Smooth muscle cell (in vitro differentiated cells): Measurements from ENCODE around the gene HOXC9. TPM values are rescaled to one million over a fixed set of nuclear protein-coding genes. Genes with fewer than 3 reads are reported as not detected.
A peak's percentile ranks its signal among the peaks of the same experiment; 100 is the strongest.

Experiments
- DNase-seq: peaks from one replicate; lab custom pipeline; 2025; ENCODE audit not compliant: unreplicated experiment; lab: John Stamatoyannopoulos, UW
- H2AFZ ChIP-seq: fragments of 200-600 bp; sonication (generic); 2 replicates; pipeline ENCODE4 v1.6.0; 2016; ENCODE audit warnings: antibody characterized with exemption, low read depth, mild to moderate bottlenecking
- H3F3A ChIP-seq: fragments of 200-600 bp; sonication (generic); 2 replicates; pipeline ENCODE4 v1.6.0; 2017; ENCODE audit warnings: antibody characterized with exemption, low read depth
- H3K27ac ChIP-seq: fragments of 200-600 bp; sonication (generic); 2 replicates; pipeline ENCODE4 v1.5.1; 2016; ENCODE audit warnings: low read depth, mild to moderate bottlenecking
- H3K27me3 ChIP-seq: fragments of 200-600 bp; sonication (generic); 2 replicates; pipeline ENCODE4 v1.6.1; 2016; ENCODE audit warnings: low read depth, mild to moderate bottlenecking
- H3K36me3 ChIP-seq: fragments of 200-600 bp; sonication (generic); 2 replicates; pipeline ENCODE4 v1.5.1; 2016; ENCODE audit warnings: low read depth
- H3K4me1 ChIP-seq: fragments of 200-600 bp; sonication (generic); 2 replicates; pipeline ENCODE4 v1.5.1; 2016; ENCODE audit warnings: low read depth
- H3K4me2 ChIP-seq: fragments of 200-600 bp; sonication (generic); 2 replicates; pipeline ENCODE4 v1.6.0; 2016; ENCODE audit warnings: mild to moderate bottlenecking
- H3K4me3 ChIP-seq: fragments of 200-600 bp; sonication (generic); 2 replicates; pipeline ENCODE4 v1.5.1; 2016; ENCODE audit warnings: mild to moderate bottlenecking
- H3K79me2 ChIP-seq: fragments of 200-600 bp; sonication (generic); 2 replicates; pipeline ENCODE4 v1.6.0; 2016; ENCODE audit warnings: low read depth, mild to moderate bottlenecking
- H3K9ac ChIP-seq: fragments of 200-600 bp; sonication (generic); 2 replicates; pipeline ENCODE4 v1.6.0; 2016; ENCODE audit warnings: low read depth
- H3K9me3 ChIP-seq: fragments of 200-600 bp; sonication (generic); replicated peaks from 2 replicates; pipeline ENCODE4 v1.5.1; 2016; ENCODE audit warnings: low read depth
- H4K20me1 ChIP-seq: fragments of 200-600 bp; sonication (generic); 2 replicates; pipeline ENCODE4 v1.6.0; 2016; ENCODE audit warnings: low read depth
- WGBS: methylation state at CpG from one replicate; pipeline ENCODE4 v1.1.7; 2016; ENCODE audit warnings: low lambda C conversion rate; 5-methylcytosine and 5-hydroxymethylcytosine counted together
- polyA plus RNA-seq: library from polyadenylated mRNA; unstranded; fragments of >200 nt; fragmentation: Nextera tagmentation; extraction: Ambion mirVana; gene quantifications from 2 replicates; pipeline ENCODE4 v1.2.1, GENCODE V29; 2016
- total RNA-seq: library from RNA; depleted of rRNA; stranded (reverse); fragments of >200 nt; gene quantifications from 2 replicates; pipeline ENCODE4 v1.2.3, GENCODE V29; 2014
- TF ChIP-seq, protein P1 (sequence below): fragments of 200-600 bp; sonication (generic); IDR thresholded peaks from 2 replicates; pipeline ENCODE4 v1.5.1; 2017; ENCODE audit warnings: borderline replicate concordance, mild to moderate bottlenecking, antibody characterized with exemption; ENCODE audit not compliant: insufficient read depth, poor library complexity, severe bottlenecking

The HOXC9 gene
- total and polyA plus RNA-seq, 2 experiments from 2014 or later: 1.2 to 2.7 TPM

DNA sequence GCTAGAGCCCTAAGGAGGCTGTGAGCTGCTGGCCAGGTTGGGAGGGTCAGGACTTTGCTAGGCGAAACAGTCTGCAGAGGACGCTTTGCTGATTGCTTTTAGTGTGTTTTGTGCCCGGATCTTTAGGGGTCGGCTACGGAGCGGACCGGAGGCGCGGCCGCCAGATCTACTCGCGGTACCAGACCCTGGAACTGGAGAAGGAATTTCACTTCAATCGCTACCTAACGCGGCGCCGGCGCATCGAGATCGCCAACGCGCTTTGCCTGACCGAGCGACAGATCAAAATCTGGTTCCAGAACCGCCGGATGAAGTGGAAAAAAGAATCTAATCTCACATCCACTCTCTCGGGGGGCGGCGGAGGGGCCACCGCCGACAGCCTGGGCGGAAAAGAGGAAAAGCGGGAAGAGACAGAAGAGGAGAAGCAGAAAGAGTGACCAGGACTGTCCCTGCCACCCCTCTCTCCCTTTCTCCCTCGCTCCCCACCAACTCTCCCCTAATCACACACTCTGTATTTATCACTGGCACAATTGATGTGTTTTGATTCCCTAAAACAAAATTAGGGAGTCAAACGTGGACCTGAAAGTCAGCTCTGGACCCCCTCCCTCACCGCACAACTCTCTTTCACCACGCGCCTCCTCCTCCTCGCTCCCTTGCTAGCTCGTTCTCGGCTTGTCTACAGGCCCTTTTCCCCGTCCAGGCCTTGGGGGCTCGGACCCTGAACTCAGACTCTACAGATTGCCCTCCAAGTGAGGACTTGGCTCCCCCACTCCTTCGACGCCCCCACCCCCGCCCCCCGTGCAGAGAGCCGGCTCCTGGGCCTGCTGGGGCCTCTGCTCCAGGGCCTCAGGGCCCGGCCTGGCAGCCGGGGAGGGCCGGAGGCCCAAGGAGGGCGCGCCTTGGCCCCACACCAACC, 29.8 kb downstream of the HOXC9 start:
- H3K9ac ChIP-seq: peak overlapping the region; percentile 7

DNA sequence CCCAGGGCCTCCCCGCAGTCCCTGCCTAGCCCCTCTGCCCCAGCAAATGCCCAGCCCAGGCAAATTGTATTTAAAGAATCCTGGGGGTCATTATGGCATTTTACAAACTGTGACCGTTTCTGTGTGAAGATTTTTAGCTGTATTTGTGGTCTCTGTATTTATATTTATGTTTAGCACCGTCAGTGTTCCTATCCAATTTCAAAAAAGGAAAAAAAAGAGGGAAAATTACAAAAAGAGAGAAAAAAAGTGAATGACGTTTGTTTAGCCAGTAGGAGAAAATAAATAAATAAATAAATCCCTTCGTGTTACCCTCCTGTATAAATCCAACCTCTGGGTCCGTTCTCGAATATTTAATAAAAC, 30.5 kb downstream of the HOXC9 start:
- Histone ChIP-seq H3K79me2 (peaks cover 7% of the 10 kb centered on the region), H2AFZ (no peak overlapping the region), H3K9me3 (no peaks in the 10 kb centered on the region), H4K20me1 (no peaks in the 10 kb centered on the region), H3K4me3 (peak overlapping the region; percentile 52), H3K9ac (peak overlapping the region; percentile 85), H3K4me2 (peak overlapping the region; percentile 94), H3K27ac (peak overlapping the region; percentile 88), H3K27me3 (peaks cover 99% of the 10 kb centered on the region), H3K4me1 (peaks cover 8% of the 10 kb centered on the region), H3K36me3 (no peaks in the 10 kb centered on the region), H3F3A (no peaks in the 10 kb centered on the region)
- no peak for DNase-seq
- TF ChIP-seq, protein P1, sequence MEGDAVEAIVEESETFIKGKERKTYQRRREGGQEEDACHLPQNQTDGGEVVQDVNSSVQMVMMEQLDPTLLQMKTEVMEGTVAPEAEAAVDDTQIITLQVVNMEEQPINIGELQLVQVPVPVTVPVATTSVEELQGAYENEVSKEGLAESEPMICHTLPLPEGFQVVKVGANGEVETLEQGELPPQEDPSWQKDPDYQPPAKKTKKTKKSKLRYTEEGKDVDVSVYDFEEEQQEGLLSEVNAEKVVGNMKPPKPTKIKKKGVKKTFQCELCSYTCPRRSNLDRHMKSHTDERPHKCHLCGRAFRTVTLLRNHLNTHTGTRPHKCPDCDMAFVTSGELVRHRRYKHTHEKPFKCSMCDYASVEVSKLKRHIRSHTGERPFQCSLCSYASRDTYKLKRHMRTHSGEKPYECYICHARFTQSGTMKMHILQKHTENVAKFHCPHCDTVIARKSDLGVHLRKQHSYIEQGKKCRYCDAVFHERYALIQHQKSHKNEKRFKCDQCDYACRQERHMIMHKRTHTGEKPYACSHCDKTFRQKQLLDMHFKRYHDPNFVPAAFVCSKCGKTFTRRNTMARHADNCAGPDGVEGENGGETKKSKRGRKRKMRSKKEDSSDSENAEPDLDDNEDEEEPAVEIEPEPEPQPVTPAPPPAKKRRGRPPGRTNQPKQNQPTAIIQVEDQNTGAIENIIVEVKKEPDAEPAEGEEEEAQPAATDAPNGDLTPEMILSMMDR: no peak
- WGBS: 38% methylated on average over 7 of the region's 7 CpGs

More for the DNA sequence above, 29.8 kb downstream of the HOXC9 start:
- Histone ChIP-seq H4K20me1 (no peaks in the 10 kb centered on the region), H3F3A (no peaks in the 10 kb centered on the region), H3K79me2 (peaks cover 13% of the 10 kb centered on the region), H3K27me3 (peaks cover 99% of the 10 kb centered on the region), H3K9me3 (no peaks in the 10 kb centered on the region), H3K4me2 (peak overlapping the region; percentile 94), H3K36me3 (no peaks in the 10 kb centered on the region), H3K27ac (peak overlapping the region; percentile 88), H3K4me3 (peak overlapping the region; percentile 52), H2AFZ (no peak overlapping the region), H3K4me1 (peaks cover 8% of the 10 kb centered on the region)
- DNase-seq: no peak
- 17% methylated on average over 48 of the region's 53 CpGs for WGBS
- TF ChIP-seq, protein P1: no peak

DNA sequence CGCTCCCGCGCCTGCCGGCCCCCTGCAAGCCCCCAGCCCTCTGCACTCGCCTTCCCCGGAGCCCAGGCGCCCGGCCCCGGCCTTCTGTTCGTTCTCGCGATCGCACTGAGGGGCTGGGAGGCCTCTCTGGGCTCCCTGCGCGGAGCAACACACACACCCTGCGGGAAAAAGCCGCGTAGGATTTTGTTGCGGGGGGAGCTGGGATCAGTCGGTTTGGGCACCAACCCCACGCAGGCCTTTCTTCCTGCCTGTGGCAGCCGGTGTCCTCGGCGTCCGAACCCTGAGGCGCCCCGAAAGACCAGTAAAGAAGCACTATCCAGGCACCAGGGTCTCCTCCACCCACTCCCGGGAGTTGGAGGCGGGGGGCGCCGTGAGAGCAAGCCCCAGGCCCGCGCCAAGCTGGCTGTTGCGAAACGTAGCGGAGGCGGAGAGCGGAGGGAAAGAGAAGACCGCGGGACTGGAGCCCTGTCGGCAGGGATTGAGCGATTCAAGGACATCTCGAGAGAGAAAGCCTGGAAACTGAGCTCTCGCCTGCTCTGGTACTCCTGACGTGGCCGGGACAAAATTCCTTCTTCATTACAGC, 31.0 kb downstream of the HOXC9 start:
- TF ChIP-seq, protein P1: no peak
- no peaks in the 10 kb centered on the region for H3K36me3 ChIP-seq
- 4% methylated on average over 46 of the region's 46 CpGs for WGBS
- H3K27ac ChIP-seq: peak overlapping the region; percentile 88
- H2AFZ ChIP-seq: peak overlapping the region; percentile 86
- H3K79me2 ChIP-seq: peaks cover 7% of the 10 kb centered on the region
- peaks cover 99% of the 10 kb centered on the region for H3K27me3 ChIP-seq
- H3K4me3 ChIP-seq: peak overlapping the region; percentile 52
- H4K20me1 ChIP-seq: no peaks in the 10 kb centered on the region
- H3K4me2 ChIP-seq: peak overlapping the region; percentile 94
- H3K4me1 ChIP-seq: peaks cover 8% of the 10 kb centered on the region
- no peaks in the 10 kb centered on the region for H3F3A ChIP-seq
- H3K9me3 ChIP-seq: no peaks in the 10 kb centered on the region
- DNase-seq: peak; percentile 24
- peak overlapping the region; percentile 85 for H3K9ac ChIP-seq
